Lower leg skin (tissue), 3 donors: ENCODE measurements around the gene SPCS2.

Experiments used
- POLR2A ChIP-seq, 2 donors: fragments of 450-650 bp; IDR thresholded peaks; one replicate each; pipeline ENCODE4 v1.6.1; 2016 to 2017; ENCODE audit warnings: antibody characterized with exemption in 2 of 2, mild to moderate bottlenecking in 1 of 2, moderate library complexity in 1 of 2
- TF ChIP-seq, protein P1 (sequence below), 3 donors: fragments of 450-650 bp; IDR thresholded peaks; one replicate each; pipeline ENCODE4 v1.5.1; 2016; ENCODE audit warnings: antibody characterized with exemption in 3 of 3, mild to moderate bottlenecking in 3 of 3, moderate library complexity in 2 of 3

DNA sequence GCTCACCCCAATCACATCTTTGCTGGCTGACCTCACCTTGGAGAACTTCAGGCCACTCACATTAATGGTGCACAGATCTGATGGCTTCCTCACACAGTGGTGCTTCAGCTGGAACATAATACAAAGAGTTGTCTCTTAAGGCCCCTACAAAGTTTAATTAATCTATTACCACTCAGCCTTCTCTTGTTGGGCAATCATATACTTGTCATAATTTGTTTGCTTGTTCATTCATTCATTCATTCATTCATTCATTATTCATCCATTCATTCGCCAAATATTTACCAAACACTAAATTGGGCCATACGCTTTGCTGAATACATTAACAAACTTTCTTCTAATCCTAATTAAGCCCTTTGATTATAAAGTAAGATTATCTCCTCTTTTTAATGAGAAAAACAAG lies 15.3 kb upstream of the SPCS2 start:
- TF ChIP-seq, protein P1, sequence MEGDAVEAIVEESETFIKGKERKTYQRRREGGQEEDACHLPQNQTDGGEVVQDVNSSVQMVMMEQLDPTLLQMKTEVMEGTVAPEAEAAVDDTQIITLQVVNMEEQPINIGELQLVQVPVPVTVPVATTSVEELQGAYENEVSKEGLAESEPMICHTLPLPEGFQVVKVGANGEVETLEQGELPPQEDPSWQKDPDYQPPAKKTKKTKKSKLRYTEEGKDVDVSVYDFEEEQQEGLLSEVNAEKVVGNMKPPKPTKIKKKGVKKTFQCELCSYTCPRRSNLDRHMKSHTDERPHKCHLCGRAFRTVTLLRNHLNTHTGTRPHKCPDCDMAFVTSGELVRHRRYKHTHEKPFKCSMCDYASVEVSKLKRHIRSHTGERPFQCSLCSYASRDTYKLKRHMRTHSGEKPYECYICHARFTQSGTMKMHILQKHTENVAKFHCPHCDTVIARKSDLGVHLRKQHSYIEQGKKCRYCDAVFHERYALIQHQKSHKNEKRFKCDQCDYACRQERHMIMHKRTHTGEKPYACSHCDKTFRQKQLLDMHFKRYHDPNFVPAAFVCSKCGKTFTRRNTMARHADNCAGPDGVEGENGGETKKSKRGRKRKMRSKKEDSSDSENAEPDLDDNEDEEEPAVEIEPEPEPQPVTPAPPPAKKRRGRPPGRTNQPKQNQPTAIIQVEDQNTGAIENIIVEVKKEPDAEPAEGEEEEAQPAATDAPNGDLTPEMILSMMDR (IDR thresholded peaks at IDR 0.05), result no peak
- no peak for TF ChIP-seq POLR2A (IDR thresholded peaks at IDR 0.05)
